Mesothelial cell of epicardium (in vitro differentiated cells): ENCODE data around the gene CMYA5. TPM values are rescaled to one million over a fixed set of nuclear protein-coding genes. Genes with fewer than 3 reads are reported as not detected.
"Not testable (repeated sequence)": the region's sequence is repeated elsewhere in the genome, so short reads cannot be mapped to it uniquely, and the experiment has no call there.

Experiments used
- DNase-seq, 2 experiments: peaks; one replicate each; pipeline ENCODE4 v3.0.0; 2021; ENCODE audit warnings: low spot score in 2 of 2; ENCODE audit not compliant: unreplicated experiment in 2 of 2
- H3K27ac Mint-ChIP-seq: 2 replicates; pipeline ENCODE4 v1.8.0; 2021; ENCODE audit warnings: mixed read lengths
- H3K27me3 Mint-ChIP-seq: 2 replicates; pipeline ENCODE4 v1.8.0; 2021; ENCODE audit warnings: low read depth, mixed read lengths
- H3K36me3 Mint-ChIP-seq: 2 replicates; pipeline ENCODE4 v1.8.0; 2021; ENCODE audit warnings: mixed read lengths
- H3K4me1 Mint-ChIP-seq: 2 replicates; pipeline ENCODE4 v1.8.0; 2021; ENCODE audit warnings: mixed read lengths
- H3K4me3 Mint-ChIP-seq: 2 replicates; pipeline ENCODE4 v1.8.0; 2021; ENCODE audit warnings: mild to moderate bottlenecking, moderate library complexity, mixed read lengths
- H3K9me3 Mint-ChIP-seq: 2 replicates; pipeline ENCODE4 v1.8.0; 2021; ENCODE audit warnings: mixed read lengths
- total RNA-seq: library from RNA; stranded (reverse); gene quantifications from 3 replicates; pipeline ENCODE4 v1.2.1, GENCODE V29; 2021
- TF ChIP-seq, protein P1 (sequence below): fragments of 200-600 bp; sonication (generic); IDR thresholded peaks from one replicate; pipeline ENCODE4 v1.5.0; 2021; ENCODE audit warnings: antibody characterized with exemption; ENCODE audit not compliant: unreplicated experiment

The CMYA5 gene
- total RNA-seq, 1 donor from 2014 or later: 6.5 TPM

DNA sequence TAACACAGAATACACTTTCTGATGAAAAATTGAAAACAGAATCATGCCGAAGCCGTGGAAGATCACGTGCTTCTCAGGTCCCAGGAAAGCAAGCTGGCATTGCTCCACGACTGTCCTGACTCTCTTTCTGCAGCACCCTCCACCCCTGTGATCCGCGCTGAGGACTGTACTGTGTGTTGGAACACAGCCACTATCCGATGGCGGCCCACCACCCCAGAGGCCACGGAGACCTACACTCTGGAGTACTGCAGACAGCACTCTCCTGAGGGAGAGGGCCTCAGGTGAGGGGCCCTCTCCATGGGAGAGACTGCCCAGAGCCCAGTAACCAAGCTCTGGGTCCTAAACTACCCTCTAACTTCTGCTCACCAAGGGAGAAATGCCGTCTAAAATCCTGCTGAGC, 73.3 kb downstream of the CMYA5 start:
- DNase-seq: no peak
- H3K4me1 Mint-ChIP-seq: no peaks in the 10 kb centered on the region
- TF ChIP-seq, protein P1, sequence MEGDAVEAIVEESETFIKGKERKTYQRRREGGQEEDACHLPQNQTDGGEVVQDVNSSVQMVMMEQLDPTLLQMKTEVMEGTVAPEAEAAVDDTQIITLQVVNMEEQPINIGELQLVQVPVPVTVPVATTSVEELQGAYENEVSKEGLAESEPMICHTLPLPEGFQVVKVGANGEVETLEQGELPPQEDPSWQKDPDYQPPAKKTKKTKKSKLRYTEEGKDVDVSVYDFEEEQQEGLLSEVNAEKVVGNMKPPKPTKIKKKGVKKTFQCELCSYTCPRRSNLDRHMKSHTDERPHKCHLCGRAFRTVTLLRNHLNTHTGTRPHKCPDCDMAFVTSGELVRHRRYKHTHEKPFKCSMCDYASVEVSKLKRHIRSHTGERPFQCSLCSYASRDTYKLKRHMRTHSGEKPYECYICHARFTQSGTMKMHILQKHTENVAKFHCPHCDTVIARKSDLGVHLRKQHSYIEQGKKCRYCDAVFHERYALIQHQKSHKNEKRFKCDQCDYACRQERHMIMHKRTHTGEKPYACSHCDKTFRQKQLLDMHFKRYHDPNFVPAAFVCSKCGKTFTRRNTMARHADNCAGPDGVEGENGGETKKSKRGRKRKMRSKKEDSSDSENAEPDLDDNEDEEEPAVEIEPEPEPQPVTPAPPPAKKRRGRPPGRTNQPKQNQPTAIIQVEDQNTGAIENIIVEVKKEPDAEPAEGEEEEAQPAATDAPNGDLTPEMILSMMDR: no peak
- peaks cover 19% of the 10 kb centered on the region for H3K9me3 Mint-ChIP-seq
- no peak overlapping the region for H3K27ac Mint-ChIP-seq
- peaks cover 13% of the 10 kb centered on the region for H3K36me3 Mint-ChIP-seq
- no peak overlapping the region for H3K4me3 Mint-ChIP-seq
- H3K27me3 Mint-ChIP-seq: no peaks in the 10 kb centered on the region

DNA sequence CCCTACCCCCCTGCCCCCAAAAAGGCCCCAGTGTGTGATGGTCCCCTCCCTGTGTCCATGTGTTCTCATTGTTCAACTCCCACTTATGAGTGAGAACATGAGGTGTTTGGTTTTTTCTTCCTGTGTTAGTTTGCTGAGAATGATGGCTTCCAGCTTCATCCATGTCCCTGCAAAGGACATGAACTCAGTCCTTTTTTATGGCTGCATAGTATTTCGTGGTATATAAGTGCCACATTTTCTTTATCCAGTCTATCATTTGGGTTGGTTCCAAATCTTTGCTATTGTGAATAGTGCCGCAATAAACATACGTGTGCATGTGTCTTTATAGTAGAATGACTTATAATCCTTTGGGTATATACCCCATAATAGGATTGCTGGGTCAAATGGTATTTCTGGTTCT, 74.5 kb downstream of the CMYA5 start:
- H3K27ac Mint-ChIP-seq, H3K27me3 Mint-ChIP-seq, H3K4me1 Mint-ChIP-seq, DNase-seq, H3K4me3 Mint-ChIP-seq: not testable (repeated sequence)
- peaks cover 22% of the 10 kb centered on the region for H3K36me3 Mint-ChIP-seq
- peaks cover 29% of the 10 kb centered on the region for H3K9me3 Mint-ChIP-seq

DNA sequence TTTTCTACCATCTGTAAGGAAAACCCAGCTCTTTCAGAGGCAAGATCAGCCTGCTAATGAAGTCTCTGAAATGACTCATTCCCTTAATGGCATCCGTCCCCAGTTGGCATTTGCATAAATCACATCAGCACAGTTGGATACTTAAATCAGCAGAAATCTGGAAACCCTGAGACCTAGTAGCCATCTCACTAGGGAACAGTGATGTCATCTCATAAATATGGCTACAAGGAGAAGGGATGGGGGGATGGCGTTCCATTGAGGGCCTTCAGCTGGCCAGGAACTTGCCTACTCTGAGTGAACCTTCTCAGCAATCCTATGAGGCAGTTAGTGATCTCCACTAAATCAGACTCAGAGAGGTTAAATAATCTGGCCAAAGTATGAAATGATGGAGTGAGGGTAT, 81.8 kb downstream of the CMYA5 start:
- TF ChIP-seq, protein P1: no peak
- H3K36me3 Mint-ChIP-seq: peaks cover 18% of the 10 kb centered on the region
- no peak overlapping the region for H3K27ac Mint-ChIP-seq
- DNase-seq: no peak
- H3K27me3 Mint-ChIP-seq: no peaks in the 10 kb centered on the region
- H3K4me3 Mint-ChIP-seq: no peak overlapping the region
- peaks cover 25% of the 10 kb centered on the region for H3K9me3 Mint-ChIP-seq
- peaks cover 3% of the 10 kb centered on the region for H3K4me1 Mint-ChIP-seq

- peaks cover 3% of the 10 kb centered on the region for H3K4me1 Mint-ChIP-seq
- H3K36me3 Mint-ChIP-seq: peaks cover 15% of the 10 kb centered on the region
- H3K27me3 Mint-ChIP-seq: no peaks in the 10 kb centered on the region
- H3K27ac Mint-ChIP-seq: no peak overlapping the region
- H3K4me3 Mint-ChIP-seq: no peak overlapping the region
- TF ChIP-seq, protein P1: no peak
- no peak for DNase-seq
- H3K9me3 Mint-ChIP-seq: peaks cover 16% of the 10 kb centered on the region
These were observed 83.0 kb downstream of the CMYA5 start for GRCh38 chr5:79772651-79773050.

GRCh38 chr5:79773612-79774011, 84.0 kb downstream of the CMYA5 start:
- TF ChIP-seq, protein P1: no peak
- H3K4me3 Mint-ChIP-seq: no peak overlapping the region
- peaks cover 3% of the 10 kb centered on the region for H3K4me1 Mint-ChIP-seq
- peaks cover 9% of the 10 kb centered on the region for H3K9me3 Mint-ChIP-seq
- no peaks in the 10 kb centered on the region for H3K27me3 Mint-ChIP-seq
- DNase-seq: no peak
- H3K36me3 Mint-ChIP-seq: peaks cover 9% of the 10 kb centered on the region
- no peak overlapping the region for H3K27ac Mint-ChIP-seq

GRCh38 chr5:79774171-79774854, 84.7 kb downstream of the CMYA5 start:
- H3K4me1 Mint-ChIP-seq: peaks cover 3% of the 10 kb centered on the region
- no peak overlapping the region for H3K27ac Mint-ChIP-seq
- no peak overlapping the region for H3K4me3 Mint-ChIP-seq
- TF ChIP-seq, protein P1: no peak
- no peak for DNase-seq
- H3K27me3 Mint-ChIP-seq: no peaks in the 10 kb centered on the region
- H3K9me3 Mint-ChIP-seq: peaks cover 4% of the 10 kb centered on the region
- H3K36me3 Mint-ChIP-seq: peaks cover 6% of the 10 kb centered on the region
